CD4-positive, alpha-beta T cell treated with Interleukin-17A for 4 hours (primary cell): ENCODE data around the gene CDCA4.
"Not testable (repeated sequence)": the region's sequence is repeated elsewhere in the genome, so short reads cannot be mapped to it uniquely, and the experiment has no call there.

Experiments
- DNase-seq: peaks from one replicate; pipeline ENCODE4 v3.0.0-alpha.2; 2020; ENCODE audit warnings: mixed read lengths

CDCA4 gene

GRCh38 chr14:105030836-105031396 is 10.0 kb upstream of the CDCA4 start:
- no peak for DNase-seq

DNA sequence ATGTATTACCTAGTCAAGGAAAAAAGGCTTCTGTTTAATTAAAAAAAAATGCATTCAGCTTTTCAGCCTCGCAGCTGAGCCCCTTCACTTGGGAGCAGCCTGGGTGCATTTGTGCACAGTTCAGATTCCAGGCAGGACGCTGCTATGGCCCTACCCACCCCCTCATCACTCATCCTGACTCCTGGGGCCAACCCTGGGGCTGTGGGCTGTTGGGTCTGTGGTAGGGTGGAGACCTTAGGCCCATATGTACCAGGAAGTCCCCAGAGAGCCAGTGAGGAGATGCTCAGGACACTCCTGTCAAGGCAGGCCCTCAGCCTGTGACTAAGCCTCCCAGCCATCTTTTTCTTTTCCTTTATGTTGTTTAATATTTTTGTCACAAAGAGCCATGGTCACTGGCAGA is 9.3 kb upstream of the CDCA4 start:
- DNase-seq: no peak

GRCh38 chr14:105029402-105029801 is 8.5 kb upstream of the CDCA4 start:
- DNase-seq: no peak

DNA sequence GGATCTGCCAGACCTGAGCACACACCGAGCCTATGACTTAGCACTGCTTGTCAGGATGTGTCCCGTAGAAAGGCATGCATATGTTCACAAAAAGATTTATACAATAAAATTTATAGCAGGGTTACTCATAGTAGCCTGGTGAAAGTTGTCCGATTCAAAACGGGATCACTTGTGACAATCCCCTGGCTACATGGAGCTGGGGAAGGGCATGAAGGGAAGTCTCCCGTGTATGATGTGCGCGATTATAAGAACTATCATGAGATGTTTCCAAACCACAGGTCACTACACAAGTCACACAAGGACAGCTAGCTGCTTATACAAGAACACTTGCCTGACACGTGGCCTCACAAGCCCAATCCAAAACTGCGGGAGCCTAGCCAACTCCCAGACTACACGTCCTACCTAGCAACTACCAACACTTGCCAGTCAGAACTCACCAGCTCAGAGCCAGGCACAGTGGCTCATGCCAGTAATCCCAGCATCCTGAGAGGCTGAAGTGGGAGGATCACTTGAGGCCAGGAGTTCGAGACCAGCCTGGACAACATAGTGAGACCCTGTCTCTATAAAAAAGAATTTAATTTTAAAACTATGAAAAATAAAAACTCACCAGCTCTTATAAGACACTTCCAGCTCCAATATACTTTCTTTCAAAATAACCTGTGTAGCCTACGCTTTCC is 7.5 kb upstream of the CDCA4 start:
- no peak for DNase-seq

DNA sequence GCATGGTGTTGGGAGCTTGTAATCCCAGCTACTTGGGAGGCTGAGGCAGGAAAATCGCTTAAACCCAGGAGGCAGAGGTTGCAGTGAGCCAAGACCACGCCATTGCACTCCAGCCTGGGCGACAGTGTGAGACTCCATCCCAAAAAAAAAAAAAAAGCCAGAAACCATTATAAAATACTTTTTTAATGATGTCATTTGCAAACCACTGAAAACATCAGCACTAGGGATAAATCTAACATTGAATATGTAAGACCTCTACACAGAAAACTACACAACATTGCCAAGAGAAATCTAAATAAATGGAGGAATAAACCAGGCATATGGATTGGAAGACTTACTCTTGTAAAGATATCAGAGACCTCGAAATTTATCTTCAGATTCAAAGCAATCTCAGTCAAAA is 6.8 kb upstream of the CDCA4 start:
- DNase-seq: not testable (repeated sequence)

- DNase-seq: no peak
Measured at GRCh38 chr14:105026802-105027563, 6.1 kb upstream of the CDCA4 start.

GRCh38 chr14:105026033-105026785 is 5.3 kb upstream of the CDCA4 start:
- no peak for DNase-seq

DNA sequence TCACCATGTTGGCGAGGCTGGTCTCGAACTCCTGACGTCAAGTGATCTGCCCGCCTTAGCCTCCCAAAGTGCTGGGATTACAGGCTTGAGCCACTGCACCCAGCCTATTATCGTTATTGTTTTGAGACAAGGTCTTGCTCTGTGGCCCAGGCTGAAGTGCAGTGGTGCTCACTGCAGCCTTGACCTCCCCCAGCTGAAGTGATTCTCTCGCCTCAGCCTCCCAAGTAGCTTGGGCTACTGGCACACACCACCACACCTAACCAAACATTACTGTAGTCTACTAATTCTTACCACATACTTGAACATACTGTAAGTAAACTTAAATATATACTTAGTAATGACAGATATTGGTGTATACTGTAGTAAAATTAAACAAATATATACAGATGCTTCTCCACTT is 4.5 kb upstream of the CDCA4 start:
- no peak for DNase-seq

DNA sequence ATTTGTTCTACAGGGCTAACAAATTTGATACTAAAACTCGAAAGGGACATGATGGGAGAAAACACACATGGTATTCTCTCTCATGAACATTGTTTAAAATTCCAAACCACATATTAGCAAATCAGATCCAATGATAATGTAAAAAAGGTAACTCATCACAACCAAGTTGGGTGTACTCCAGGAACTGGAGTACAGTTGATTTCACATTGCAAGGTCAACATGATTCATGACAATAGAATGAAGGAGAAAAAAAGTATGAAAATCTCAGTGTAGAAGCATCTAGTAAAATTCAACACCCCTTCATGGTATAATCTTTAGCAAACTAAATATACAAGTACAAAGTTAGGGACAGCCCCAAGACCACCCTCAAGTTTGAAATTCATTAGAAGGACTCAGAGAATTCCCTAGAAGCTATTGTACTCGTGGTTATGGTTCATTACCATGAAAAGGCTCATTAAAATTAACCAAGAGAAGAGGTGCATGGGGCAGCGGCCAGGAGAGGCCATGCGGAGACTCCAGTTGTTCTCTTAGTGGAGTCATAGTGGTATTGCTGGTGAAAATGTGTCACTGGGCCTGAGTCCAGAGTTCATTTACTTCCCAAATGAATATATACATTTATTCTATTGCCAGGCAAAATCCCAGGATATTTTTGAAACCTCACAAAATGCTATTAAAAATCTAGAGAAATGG is 3.1 kb upstream of the CDCA4 start:
- DNase-seq: no peak

GRCh38 chr14:105023144-105023543 is 2.3 kb upstream of the CDCA4 start:
- no peak for DNase-seq

- no peak for DNase-seq
Measured at GRCh38 chr14:105022276-105022670, 1.4 kb upstream of the CDCA4 start.

GRCh38 chr14:105021656-105022275 is 883 bp upstream of the CDCA4 start:
- DNase-seq: peak; percentile 53

- DNase-seq: peak; percentile 64
Measured at GRCh38 chr14:105019861-105020814, 745 bp downstream of the CDCA4 start.

GRCh38 chr14:105018414-105018813 is 2.5 kb downstream of the CDCA4 start:
- no peak for DNase-seq

DNA sequence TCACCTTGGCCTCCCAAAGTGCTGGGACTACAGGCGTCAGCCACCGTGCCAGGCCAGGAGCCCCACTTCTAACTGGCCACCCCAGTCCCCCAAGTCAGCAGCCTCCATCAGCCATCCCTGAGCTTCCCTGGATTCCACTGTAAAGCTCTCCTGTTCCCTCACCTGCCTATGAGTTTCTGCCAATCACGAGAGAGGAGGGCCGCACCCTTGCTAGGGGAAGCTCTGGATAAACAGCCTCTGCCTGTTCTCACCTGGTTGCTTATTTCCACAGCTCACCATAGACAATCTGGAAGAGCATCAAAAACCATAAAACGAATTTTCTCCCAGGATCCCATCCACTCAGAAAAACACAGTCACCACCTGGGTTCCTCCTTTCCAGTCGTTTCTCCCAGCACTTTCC is 5.0 kb downstream of the CDCA4 start:
- no peak for DNase-seq

DNA sequence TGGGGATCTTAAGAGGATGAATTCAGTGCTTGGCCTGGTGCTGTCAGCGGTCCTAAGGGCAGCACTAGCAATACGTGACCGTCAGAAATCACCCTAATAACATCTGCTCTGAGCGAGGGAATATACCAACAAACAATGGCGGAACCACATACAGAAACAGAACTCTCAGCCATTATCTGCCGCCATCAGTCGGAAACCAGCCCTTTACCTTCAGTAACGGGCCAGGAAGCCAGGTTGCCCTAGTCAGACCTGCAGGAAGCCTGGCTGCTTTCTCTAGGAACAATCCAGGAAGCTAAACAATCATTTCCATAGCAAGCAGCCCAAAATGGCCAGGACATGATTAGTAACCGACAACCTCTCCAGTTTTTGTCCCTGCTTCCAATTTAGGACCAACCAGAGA is 5.6 kb downstream of the CDCA4 start:
- peak; percentile 32 for DNase-seq

- DNase-seq: no peak
Measured at GRCh38 chr14:105014631-105015030, 6.3 kb downstream of the CDCA4 start.

DNA sequence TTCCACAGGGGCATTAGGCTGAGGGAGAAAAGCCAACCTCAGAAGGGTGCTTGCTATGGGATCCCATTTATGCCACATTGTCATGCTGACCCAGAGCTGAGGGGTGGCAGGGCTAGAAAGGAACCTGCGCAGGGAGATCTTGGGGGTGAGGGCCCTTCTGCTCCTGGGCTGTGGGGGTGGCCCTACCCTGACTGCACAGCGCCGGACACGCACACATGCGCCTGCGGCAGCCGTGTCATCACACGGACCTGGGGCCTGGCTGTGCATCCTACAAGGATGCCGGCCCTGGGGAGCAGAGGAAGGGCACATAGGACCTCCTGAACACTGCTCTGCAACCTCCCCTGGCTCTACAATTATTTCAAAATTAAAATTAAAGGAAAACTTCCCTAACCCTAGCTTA is 6.9 kb downstream of the CDCA4 start:
- no peak for DNase-seq

- no peak for DNase-seq
Measured at GRCh38 chr14:105013150-105013785, 7.6 kb downstream of the CDCA4 start.

DNA sequence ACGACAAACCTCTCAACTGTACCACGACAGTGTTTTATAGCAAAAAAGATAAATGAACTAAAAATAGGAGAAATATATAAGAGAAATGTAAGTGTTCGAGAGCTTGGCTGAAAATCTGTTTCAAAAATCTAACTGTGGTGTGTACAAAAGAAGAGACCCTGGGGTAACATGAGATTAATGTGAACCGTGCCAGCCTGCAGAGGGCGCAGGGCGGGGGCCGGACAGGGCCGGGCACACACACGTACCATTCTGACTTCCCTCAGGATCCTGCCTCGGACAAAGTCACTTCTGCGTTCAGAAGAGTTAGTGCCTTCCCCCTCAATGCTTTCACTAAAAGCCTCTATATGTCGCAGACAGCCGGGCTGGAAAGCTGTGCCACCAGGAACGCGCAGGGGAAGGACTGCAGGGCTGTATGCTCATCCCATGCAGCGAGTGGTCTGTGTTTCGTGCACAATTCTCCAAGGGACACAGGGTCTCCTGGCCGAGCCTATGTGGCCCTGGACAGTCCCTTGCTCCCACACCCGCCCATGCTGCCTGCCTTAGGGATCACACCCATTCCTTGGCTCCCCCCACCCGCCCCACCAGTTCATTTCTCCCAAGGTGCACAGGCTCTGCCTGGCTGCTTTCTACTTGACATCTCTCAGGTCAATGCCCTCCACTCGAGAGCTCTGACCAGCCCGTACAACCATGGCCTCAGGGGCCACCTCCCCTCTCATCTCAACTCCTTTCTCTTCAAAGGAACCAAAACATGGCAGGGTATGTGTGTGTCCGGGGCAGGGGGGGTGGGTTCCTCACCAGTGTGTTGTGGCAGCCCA is 8.5 kb downstream of the CDCA4 start:
- DNase-seq: peak; percentile 17
